Skeletal muscle cell (primary cell): ENCODE measurements around the gene ENPP6.

Source experiments
- DNase-seq: peaks from one replicate; pipeline ENCODE4 v3.0.0-alpha.2; 2010; ENCODE audit warnings: low read depth
- H3K4me3 ChIP-seq: 2 replicates; pipeline ENCODE4 v1.5.1; 2011; ENCODE audit warnings: low read depth, mild to moderate bottlenecking, control low read depth, low read length, moderate library complexity

The ENPP6 gene

DNA sequence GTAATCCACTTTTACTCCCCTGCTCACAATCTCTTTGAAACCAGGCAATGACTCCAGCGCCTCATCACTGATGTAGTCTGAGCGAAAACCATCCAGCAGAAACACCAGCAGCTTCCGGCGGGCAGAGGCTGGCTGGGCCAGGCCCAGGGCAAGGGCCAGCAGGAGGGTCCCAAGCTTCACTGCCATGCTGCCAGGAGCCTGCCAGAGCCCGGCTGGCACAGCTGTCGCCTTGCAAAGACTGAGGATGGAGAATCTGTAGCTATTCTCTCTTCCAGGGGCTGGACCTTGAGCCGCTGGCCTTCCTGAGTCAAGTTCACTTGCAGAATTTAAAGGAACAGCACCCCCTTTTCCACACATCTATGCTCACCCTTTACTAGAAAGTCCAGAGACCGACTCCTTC lies at the start of gene ENPP6:
TSS of gene ENPP6 (minus strand) at position 240 of the 400 bp plus-strand sequence. CDS start at position 186, 54 bp downstream.
- H3K4me3 ChIP-seq, result no peak within 1 kb of the TSS
- no peak for DNase-seq

DNA sequence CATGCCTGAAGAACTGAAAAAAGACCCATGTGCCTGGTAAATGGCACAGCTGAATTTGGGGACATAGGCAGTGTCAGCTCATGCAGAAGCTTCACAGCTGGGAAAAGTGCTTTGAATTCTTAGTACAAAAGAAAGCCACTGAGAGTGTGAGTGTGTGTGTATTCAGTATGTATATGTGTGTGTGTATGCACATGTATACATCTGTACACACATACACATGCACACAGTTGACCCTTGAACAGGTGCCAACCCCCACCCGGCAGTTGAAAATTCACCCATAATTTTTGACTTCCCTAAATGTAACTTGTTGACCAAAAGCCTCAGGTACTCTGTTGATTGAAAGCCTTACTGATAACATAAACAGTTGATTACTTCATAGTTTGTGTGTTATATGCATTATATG lies 49.5 kb upstream of the ENPP6 start:
- H3K4me3 ChIP-seq, result no peak overlapping the region
- no peak for DNase-seq

DNA sequence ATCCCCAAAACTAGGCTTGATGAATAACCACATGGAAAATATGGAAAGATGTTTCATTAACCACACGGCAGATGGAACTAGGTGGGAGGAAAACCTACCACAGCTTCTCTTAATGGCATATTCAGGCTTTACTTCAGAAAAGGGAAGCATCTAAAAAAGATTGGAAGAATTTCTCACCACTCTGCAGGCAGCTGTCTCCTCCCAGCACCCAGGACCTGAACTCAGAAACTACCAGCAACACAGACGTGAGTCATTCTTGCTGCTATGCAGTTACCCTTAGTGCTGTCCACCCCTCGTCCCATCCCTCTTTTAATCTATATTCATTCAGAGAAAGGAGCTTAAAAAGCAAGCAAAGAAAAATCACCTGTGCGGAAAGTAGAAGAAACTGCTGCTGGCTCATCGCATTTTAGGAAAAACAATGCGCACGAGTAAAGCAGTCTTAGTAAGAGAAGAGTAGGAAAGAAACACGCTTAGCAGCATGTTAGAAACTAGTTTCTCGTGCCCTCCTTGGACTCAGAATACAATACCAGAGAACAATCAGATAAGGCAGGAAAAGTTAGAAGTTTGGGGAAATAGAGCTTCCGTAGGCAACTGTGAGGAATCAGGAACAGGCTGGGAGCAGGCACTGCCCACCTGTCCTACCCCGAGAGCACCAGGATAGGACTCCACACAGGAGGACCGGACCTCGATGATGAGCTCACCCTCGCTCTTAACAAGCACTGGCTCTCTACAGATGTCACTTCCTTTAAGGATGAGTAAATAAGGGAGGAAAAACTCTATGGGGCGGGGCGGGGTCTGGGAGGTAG lies 48.1 kb upstream of the ENPP6 start:
- DNase-seq, result peak; percentile 28
- no peak overlapping the region for H3K4me3 ChIP-seq

DNA sequence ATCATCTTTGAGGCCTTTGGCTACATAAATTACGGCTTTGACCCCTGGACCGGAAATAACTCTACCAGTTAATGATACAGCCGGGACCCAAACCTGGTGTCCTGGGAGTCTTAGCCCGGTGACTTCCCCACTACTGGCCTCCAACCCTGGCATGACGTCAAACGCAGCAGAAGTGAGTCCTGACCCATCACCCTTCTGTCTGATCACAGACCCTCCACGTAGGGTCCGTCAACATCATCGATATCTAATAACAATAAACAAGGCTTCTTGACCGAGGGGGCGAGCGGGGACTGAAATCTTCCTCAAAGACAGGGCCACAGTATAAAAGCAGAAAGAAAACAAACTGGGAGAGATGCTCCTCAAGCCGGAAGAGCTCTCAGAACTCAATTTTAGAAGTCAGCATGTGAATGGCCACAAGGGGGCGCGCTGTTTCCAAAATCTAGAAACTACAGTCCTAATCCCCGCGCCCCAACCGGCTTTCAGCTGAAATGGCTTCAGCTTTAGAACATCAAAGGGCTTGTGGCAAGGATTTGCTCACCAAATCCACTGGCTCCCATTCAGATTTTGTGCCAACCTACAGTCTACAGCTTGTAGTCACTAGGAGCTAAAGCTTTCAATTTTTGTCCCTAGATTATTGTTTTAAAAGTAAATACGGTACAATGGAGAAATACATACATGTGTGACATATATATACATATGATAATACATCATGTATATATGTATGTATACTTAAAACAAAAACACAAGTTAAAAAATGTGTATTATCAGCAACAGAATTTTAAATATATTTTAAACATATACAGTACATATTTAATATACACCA lies 46.4 kb upstream of the ENPP6 start:
- H3K4me3 ChIP-seq, result no peak overlapping the region
- peak; percentile 55 for DNase-seq

DNA sequence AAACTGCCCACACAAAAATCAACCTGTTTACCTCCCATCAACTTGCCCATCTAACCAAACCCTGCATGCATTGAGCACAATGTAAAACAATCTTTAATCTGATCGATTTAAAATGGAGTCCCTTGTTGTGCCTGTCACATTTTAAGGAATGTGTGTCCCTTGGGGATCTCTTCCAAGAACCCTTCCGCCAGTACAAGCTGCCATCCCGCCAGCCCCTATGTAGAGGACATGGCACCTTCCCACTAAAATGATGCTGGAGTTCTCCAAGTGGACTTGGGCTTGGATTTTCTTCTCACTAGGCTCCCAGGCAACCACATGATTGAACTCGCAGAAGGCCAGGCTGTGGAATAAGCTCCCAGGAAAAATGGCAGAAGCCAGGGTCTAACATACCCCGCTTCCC lies 45.8 kb upstream of the ENPP6 start:
- DNase-seq, result no peak
- H3K4me3 ChIP-seq, result no peak overlapping the region

DNA sequence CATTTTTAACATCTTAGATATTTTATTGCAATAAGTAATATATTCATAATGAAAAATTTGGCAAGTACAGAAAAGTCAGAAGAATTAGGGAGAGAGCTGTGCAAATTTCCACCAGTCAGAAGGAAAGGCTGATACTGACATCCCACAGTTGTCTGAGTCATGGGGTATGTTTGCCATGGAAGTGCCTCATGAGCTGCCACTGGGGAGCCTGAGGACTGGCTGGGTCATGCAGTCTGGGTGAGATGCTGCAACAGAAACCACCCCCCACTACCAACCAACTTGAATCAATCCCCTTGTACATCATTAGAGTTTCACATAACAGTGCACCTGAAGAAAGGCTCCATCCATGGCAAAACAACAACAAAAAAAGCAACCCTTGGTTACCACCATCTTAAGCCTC lies 45.2 kb upstream of the ENPP6 start:
- no peak overlapping the region for H3K4me3 ChIP-seq
- DNase-seq, result peak; percentile 37

DNA sequence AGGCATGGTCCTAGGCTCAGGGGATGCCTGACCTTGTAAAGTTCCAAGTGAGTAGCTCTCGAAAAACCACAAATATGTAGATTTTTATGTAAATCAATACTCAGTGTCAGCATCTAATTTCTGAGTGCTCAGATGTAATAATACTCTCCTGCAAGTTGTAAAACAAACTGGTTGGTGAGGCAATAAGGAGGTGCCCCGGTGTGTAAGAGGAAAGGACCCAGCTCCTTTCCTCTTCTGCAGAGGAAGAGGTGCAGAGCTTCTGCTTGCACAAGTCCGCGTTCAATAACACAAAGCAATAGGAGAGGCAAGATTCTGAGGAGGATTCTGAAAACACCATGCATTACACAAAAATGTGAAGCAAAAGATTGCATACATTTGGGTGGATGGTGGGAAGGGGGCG lies 43.6 kb upstream of the ENPP6 start:
- H3K4me3 ChIP-seq, result no peak overlapping the region
- no peak for DNase-seq

DNA sequence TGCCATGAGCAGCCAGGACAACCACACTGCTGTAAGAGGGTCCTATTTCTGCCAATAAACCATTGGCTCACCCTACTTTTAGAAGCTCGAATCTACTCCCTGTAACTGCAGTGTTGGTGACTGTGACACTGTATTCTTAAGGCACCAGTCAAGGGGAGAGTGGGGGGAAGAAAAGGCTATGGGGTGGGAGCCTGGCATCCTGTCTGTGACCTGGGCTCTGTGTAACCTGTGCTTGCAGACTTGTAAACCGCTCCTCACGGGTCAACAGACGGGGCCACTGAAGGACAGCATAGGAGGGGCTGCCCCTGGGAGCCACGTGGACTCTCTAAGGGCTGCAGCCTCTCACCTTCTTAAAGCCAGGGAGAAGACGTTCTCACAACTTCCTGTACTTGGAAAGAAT lies 42.2 kb upstream of the ENPP6 start:
- H3K4me3 ChIP-seq, result no peak overlapping the region
- DNase-seq, result no peak

DNA sequence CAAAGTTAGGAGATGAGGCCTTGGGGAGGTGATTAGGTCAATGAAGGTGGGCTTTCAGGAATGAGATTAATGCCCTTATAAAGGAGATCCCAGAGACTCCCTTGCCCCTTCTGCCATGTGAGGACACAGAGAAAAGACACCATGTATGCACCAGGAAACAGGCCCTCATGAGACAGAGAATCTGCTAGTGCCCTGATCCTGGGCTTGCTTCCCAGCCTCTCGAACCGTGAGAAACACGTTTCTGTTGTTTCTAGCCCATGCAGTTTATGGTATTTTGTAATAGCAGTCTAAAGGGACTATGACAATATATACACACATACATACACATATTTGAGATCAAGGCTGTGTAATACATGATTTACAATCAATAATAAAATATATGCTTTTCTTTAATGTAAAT lies 41.4 kb upstream of the ENPP6 start:
- H3K4me3 ChIP-seq, result no peak overlapping the region
- DNase-seq, result no peak

DNA sequence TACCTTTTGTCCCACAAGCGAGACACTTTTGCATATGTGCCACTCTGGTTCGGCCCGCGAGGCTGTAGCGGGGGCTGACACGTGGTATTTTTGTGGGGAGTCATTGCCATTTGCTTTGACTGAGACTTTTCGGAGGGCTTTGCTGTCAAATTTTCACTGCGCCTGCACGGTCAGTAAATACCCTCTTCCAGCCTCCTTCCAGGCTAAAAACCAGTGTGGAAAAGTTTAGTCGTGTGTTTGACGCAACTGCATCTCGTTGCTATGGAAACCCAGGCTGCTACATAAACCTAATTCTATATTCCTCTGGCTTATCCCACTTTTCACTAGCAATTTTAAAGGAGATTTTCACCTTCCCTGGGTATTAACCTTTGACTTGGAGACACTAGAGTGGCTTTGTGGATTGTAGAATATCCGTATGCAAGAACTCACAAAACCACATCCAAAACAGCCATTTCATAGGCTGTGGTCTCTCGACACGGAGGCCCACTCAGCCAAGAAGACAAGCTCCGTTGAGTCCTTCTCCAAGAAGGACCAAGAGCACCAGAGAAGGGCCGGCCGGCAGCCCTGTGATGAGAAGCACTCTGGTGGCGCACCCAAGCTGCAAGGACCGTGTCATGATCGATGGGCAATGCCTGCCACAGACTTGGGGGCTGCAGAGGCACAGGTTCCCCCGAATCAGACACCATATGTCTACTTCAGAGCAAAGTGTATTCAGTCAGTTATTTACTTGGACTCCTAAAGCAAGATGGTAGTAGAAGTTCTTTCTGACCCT lies 38.4 kb upstream of the ENPP6 start:
- DNase-seq, result no peak
- no peak overlapping the region for H3K4me3 ChIP-seq

DNA sequence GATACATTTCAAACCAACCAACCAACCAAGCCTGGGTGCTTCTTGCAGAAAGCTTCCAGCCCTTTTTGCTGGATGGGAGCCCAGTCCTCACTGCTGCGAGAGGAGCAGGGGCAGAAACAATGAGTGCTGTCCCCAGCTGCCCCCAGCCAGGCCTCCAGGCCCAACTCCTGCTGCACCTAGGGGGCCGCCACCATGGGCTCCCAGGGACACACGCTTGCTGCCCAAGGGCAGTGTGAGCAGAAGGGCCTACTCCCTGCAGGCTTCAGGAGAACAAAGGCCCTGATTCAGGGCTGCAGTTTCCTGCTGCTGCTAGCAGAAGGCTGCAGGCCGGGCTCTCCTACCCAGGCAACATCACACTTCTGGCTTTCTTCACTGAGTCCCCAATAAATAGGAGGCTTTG lies 37.7 kb upstream of the ENPP6 start:
- H3K4me3 ChIP-seq, result no peak overlapping the region
- no peak for DNase-seq

DNA sequence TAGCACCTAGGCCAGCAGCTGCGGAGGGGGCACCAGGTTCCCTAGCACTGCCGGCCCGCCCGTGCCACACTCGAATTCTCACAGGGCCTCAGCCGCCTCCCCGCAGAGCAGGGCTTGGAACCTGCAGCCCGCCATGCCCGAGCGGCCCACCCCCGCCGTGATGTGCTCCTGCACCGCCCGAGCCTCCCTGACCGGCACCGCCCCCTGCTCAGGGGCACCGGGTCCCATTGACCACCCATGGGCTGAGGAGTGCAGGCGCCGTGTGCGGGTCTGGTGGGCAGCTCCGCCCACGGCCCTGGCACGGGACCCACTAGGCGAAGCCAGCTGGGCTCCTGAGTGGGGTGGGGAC lies 35.4 kb upstream of the ENPP6 start:
- no peak overlapping the region for H3K4me3 ChIP-seq
- no peak for DNase-seq

DNA sequence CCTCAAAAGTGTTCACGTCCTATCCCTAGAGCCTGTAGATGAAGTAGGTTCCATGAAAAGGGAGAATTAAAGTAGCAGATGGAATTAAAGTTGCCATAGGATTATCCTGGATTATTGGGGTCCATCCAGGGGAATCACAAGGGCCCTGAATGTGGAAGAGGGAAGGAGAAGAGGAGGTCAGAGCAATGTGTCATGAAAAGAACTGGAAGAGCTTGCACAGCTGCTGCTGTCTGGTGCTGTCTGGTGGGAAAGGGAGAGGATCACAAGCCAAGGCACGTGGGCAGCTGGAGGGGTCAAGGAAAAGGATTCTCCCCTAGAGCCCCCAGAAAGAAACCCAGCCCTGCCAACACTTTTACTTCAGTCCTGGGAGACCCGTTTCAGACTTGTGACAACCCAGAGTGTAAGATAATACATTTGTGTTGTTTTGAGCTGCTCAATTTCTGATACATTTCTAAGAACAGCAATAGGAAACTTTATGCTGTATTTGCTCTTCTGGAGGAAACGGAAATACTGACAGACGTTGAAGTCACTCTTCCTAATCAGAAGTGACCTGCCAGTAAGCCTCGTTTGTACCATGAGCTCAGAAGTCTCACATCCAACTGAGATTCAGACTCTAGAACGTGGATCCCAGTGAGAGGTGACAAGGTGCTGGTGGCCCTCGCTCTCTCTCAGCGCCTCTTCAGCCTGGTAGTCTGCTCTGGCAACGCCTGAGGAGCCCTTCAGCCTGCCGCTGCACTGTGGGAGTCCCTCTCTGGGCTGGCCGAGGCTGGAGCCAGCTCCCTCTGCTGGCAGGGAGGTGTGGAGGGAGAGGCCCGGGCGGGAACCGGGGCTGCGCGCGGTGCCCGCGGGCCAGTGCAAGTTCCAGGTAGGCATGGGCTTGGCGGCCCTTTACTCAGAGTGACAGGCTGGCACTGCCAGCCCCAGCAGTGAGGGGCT lies 34.7 kb upstream of the ENPP6 start:
- DNase-seq, result no peak
- no peak overlapping the region for H3K4me3 ChIP-seq

DNA sequence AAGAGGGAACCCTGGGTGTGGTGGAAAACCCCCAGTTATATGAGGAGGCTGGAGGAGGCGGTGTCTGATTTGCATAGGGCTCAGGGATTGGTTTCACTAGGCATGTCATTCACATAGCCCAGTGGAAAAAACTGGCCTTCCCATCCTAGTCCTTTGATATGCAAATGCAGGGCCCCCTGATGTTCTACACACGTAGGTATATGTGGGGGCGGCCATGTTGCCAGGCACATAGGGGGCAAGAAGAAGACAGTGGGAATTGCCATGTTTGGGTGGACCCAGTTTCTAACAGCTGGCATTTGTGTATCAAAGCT lies 34.0 kb upstream of the ENPP6 start:
- DNase-seq, result no peak

DNA sequence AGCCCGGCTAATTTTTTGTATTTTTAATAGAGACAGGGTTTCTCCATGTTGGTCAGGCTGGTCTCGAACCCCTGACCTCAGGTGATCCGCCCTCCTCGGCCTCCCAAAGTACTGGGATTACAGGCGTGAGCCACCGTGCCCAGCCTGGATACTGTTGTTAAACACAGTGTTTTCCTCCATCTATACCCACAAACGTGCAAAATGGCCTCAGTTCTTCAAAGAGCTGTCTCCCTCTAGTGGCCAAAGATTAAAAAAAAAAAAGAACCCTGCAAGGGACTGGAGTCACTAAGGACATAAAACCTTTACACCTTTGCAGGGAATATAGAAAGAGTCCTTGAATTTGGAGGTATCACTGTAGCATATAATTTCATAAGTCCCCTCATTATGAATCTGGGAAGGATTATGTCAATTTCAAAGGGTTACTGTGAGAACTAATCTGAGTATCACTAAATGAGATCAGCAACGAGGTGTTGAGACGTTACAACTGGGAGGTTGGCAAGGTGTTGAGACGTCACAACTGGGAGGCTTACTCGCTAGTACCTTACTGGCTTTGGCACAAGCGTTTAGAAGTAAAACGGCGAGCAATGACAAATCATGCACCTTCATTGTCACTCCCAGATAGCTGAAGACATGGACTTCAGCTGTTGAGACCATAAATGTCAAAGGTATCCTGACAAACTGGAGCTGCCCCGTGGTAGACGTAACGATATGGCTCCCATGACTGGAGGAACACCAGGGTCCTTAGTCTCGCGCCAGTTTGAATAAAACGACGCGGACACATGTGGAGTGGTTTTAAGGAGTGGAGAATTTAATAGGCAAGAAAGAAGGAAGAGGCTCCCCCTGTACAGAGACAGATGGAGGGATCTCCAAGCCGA lies 33.4 kb upstream of the ENPP6 start:
- no peak overlapping the region for H3K4me3 ChIP-seq
- no peak for DNase-seq

More for the DNA sequence above, 34.0 kb upstream of the ENPP6 start:
- no peak overlapping the region for H3K4me3 ChIP-seq

DNA sequence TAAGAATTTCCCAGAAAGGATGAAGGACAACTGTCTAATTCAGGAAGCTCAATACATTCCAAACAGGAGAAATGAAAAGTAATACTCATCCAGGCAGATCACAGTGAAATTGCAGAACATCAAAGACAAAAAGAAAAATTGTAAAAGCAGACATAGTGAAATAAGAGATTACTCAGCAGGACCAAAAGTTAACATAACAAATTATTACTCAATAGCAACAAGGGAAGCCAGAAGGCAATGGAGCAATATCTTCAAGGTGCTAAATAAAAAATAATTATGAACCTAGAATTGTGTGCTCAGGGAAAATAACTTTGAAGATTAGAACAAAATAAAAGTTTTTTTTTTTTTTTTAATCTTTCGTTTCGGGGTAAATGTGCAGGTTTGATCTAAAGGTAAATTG lies 30.5 kb upstream of the ENPP6 start:
- H3K4me3 ChIP-seq, result no peak overlapping the region
- no peak for DNase-seq

DNA sequence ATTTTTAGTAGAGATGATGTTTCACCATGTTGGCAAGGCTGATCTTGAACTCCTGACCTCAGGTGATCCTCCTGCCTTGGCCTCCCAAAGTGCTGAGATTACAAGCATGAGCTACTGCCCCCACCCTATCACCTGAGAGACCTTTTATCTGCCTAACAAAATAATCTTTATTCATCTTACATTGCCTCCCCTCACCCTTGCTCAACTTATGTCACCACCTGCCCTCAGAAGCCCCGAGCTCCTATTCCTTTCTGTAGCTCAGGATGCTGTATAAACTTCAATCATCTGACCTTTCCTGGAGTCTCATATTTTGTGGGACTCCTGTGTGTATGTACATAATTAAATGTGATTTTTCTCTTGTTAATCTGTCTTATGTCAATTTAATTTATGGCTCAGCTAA lies 29.7 kb upstream of the ENPP6 start:
- DNase-seq, result no peak

DNA sequence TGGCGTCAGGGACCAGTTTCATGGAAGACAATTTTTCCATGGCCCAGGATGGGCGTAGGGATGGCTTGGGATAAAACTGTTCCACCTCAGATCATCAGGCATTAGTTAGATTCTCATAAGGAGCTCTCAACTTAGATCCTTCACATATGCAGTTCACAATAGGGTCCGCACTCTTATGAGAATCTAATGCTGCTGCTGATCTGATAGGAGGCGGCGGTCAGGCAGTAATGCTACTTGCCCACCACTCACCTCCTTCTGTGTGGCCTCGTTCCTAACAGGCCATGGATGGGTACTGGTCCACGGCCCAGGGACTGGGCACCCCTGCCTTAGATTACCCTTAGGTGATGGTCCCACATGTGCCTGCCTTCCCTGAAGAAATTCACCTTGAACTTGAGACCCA lies 28.8 kb upstream of the ENPP6 start:
- no peak overlapping the region for H3K4me3 ChIP-seq
- DNase-seq, result no peak

More for the DNA sequence above, 29.7 kb upstream of the ENPP6 start:
- H3K4me3 ChIP-seq, result no peak overlapping the region
